Panc1 (cell line): ENCODE results near the gene HEG1. TPM values are rescaled to one million over a fixed set of nuclear protein-coding genes. Genes with fewer than 3 reads are reported as not detected.

Experiments
- ATAC-seq: fragments of 200-7000 bp; cut with Tn5 transposase; 2 replicates; pipeline ENCODE4 v1.9.1; 2020; ENCODE audit warnings: mild to moderate bottlenecking, moderate library complexity
- BruUV-seq: library from RNA; stranded (reverse); fragments of 400-500 nt; replicated peaks from 2 replicates; lab custom pipeline; 2021; lab: Mats Ljungman, UMichigan
- CTCF ChIA-PET: fragments of 300-600 bp; sonication (Branson Sonifier 250); formaldehyde crosslinking; loops from one replicate; lab custom pipeline; 2022; ENCODE audit warnings: antibody characterized with exemption; lab: Charles Lee
- POLR2A ChIA-PET: fragments of 300-600 bp; sonication (Branson Sonifier 250); formaldehyde crosslinking; loops from one replicate; lab custom pipeline; 2022; ENCODE audit warnings: antibody characterized with exemption; lab: Charles Lee
- DNase-seq: peaks from one replicate; pipeline ENCODE4 v3.0.0-alpha.2; 2010; ENCODE audit warnings: low read depth, low spot score
- H3K27ac ChIP-seq: 2 replicates; pipeline ENCODE4 v1.5.1; 2011; ENCODE audit warnings: mild to moderate bottlenecking, low read length, inconsistent platforms
- H3K27me3 ChIP-seq: fragments of 200-500 bp; sonication (Bioruptor generic); 2 replicates; pipeline ENCODE4 v1.6.0; 2014; ENCODE audit warnings: low read length, inconsistent platforms; ENCODE audit not compliant: control insufficient read depth, insufficient read depth
- H3K36me3 ChIP-seq: fragments of 200-500 bp; sonication (Bioruptor generic); 2 replicates; pipeline ENCODE4 v1.5.1; 2014; ENCODE audit warnings: inconsistent platforms, mild to moderate bottlenecking, low read length, moderate library complexity; ENCODE audit not compliant: control insufficient read depth, insufficient read depth
- H3K4me1 ChIP-seq: 2 replicates; pipeline ENCODE4 v1.5.1; 2011; ENCODE audit warnings: inconsistent platforms, mild to moderate bottlenecking, low read length, moderate library complexity; ENCODE audit not compliant: control insufficient read depth, insufficient read depth
- H3K4me3 ChIP-seq, 2 experiments: 2 replicates each; pipeline ENCODE4 v1.5.1; 2011 to 2012; ENCODE audit warnings: low read depth in 2 of 2, low read length in 2 of 2, mild to moderate bottlenecking in 2 of 2, inconsistent platforms in 1 of 2, moderate library complexity in 1 of 2
- H3K9me3 ChIP-seq: fragments of 200-500 bp; sonication (Bioruptor generic); 2 replicates; pipeline ENCODE4 v1.5.1; 2014; ENCODE audit warnings: low read depth, mild to moderate bottlenecking, inconsistent platforms, low read length, moderate library complexity; ENCODE audit not compliant: control insufficient read depth, insufficient read depth
- CTCF ChIP-seq: fragments of 450-650 bp; IDR thresholded peaks from 2 replicates; pipeline ENCODE4 v1.5.1; 2017; ENCODE audit warnings: mild to moderate bottlenecking
- POLR2AphosphoS5 ChIP-seq: IDR thresholded peaks from 2 replicates; pipeline ENCODE4 v1.6.1; 2012; ENCODE audit warnings: mild to moderate bottlenecking, low read depth, low read length, moderate library complexity
- REST ChIP-seq, 2 experiments: IDR thresholded peaks; 2 replicates each; pipeline ENCODE4 v1.6.1; 2011 to 2012; ENCODE audit warnings: low read depth in 2 of 2, control low read depth in 1 of 2, low read length in 1 of 2, mild to moderate bottlenecking in 1 of 2, moderate library complexity in 1 of 2; ENCODE audit not compliant: insufficient read depth in 1 of 2
- SIN3A ChIP-seq: IDR thresholded peaks from 2 replicates; pipeline ENCODE4 v1.6.1; 2012; ENCODE audit warnings: low read depth, mild to moderate bottlenecking, low read length, moderate library complexity, borderline replicate concordance; ENCODE audit not compliant: insufficient read depth
- TCF7L2 ChIP-seq: IDR thresholded peaks from 2 replicates; pipeline ENCODE4 v1.6.1; 2011; ENCODE audit warnings: mild to moderate bottlenecking, low read depth, low read length, inconsistent platforms
- in situ Hi-C: cut with HindIII; loops from 2 replicates; pipeline ENCODE4 v1.10.0; 2016; ENCODE audit warnings: low sequenced_read_pairs, low pct_unique_long_range_greater_than_20kb
- intact Hi-C: fragments of 100-400 bp; cut with micrococcal nuclease; formaldehyde crosslinking; loops from one replicate; pipeline ENCODE4 v1.10.0; 2022; ENCODE audit not compliant: unreplicated experiment
- total RNA-seq: library from RNA; stranded (reverse); gene quantifications from one replicate; pipeline ENCODE4 v1.2.1, GENCODE V29; 2021; ENCODE audit not compliant: unreplicated experiment

HEG1 gene
- total RNA-seq, 1 experiment from 2014 or later, result 141 TPM

- no peaks in the 10 kb centered on the region for H3K4me1 ChIP-seq
- TF ChIP-seq CTCF (no peak), REST (IDR thresholded peaks at IDR 0.05; ENCODE audit: insufficient read depth in 1 of 2, low read depth in 2 of 2, low read length in 1 of 2) (no peak), TCF7L2 (no peak), SIN3A (no peak)
- no TSS peak for BruUV-seq
- in situ Hi-C loops, result no loop called here
- no peaks in the 10 kb centered on the region for H3K9me3 ChIP-seq
- ChIA-PET CTCF (no interaction called here), POLR2A (no interaction called here)
- H3K4me3 ChIP-seq, result no peak overlapping the region
- ATAC-seq (no peak), DNase-seq (no peak)
- intact Hi-C loops, result no loop called here
- no peaks in the 10 kb centered on the region for H3K27me3 ChIP-seq
- H3K27ac ChIP-seq, result no peak overlapping the region
- no peaks in the 10 kb centered on the region for H3K36me3 ChIP-seq
Observed at GRCh38 chr3:124941771-124942170, 114.0 kb downstream of the HEG1 start.

- no peak overlapping the region for H3K4me3 ChIP-seq
- no peaks in the 10 kb centered on the region for H3K9me3 ChIP-seq
- TF ChIP-seq TCF7L2, result no peak
- no peak for TF ChIP-seq POLR2AphosphoS5
- TF ChIP-seq REST (IDR thresholded peaks at IDR 0.05; ENCODE audit: insufficient read depth in 1 of 2, low read depth in 2 of 2, low read length in 1 of 2), result no peak
- TF ChIP-seq CTCF, result no peak
- no peak for TF ChIP-seq SIN3A
- ATAC-seq, result no peak
- H3K36me3 ChIP-seq, result no peaks in the 10 kb centered on the region
- in situ Hi-C loops, result no loop called here
- intact Hi-C loops, result loop anchor here (10.0 kb wide), 1 partner anchor 45 kb away; no protein-coding TSS in a partner anchor
- ChIA-PET CTCF (no interaction called here), POLR2A (no interaction called here)
- no peak for DNase-seq
- BruUV-seq, result no TSS peak
- no peaks in the 10 kb centered on the region for H3K27me3 ChIP-seq
- no peaks in the 10 kb centered on the region for H3K4me1 ChIP-seq
- no peak overlapping the region for H3K27ac ChIP-seq
Observed at GRCh38 chr3:124939661-124940060, 116.1 kb downstream of the HEG1 start.
